ENCODE results near the gene SLC14A1.

DNA sequence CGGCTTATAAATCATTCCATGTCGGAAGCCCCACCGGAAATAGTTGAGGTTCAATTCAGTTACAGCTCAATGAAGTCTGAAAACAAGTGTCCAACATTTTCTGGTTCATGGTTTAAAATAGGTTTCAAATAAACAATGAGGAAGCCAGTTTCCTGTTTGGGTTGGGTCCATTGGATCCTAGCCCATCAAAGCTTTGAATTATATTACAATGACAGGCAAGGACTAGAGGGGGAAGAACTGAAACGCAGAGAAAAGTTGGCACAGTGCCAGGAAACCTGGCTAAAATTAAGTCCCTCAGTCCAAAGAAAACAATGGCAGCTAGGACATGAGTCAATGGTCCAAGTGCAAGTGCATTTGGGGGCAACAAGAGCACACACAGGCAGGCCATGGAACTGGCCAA is 32.0 kb downstream of the SLC14A1 start:
- TF ChIP-seq EZH2phosphoT487 (IDR thresholded peaks at IDR 0.05; ENCODE audit: borderline replicate concordance) (no peak), CTCF (conservative IDR thresholded peaks at IDR 0.05; ENCODE audit: low read length) (no peak)

Data from Loucy (cell line).